Kidney epithelial cell (primary cell): ENCODE measurements around the gene PPDPF. TPM values are rescaled to one million over a fixed set of nuclear protein-coding genes. Genes with fewer than 3 reads are reported as not detected.

Experiments used
- DNase-seq: peaks from one replicate; pipeline ENCODE4 v3.0.0-alpha.2; 2010; ENCODE audit warnings: low read depth
- H3K27me3 ChIP-seq: 2 replicates; pipeline ENCODE4 v1.6.0; 2011; ENCODE audit warnings: low read length; ENCODE audit not compliant: control insufficient read depth, insufficient read depth
- H3K36me3 ChIP-seq: 2 replicates; pipeline ENCODE4 v1.5.1; 2011; ENCODE audit warnings: low read length; ENCODE audit not compliant: control insufficient read depth, insufficient read depth
- H3K4me3 ChIP-seq: 2 replicates; pipeline ENCODE4 v1.5.1; 2011; ENCODE audit warnings: low read depth, mild to moderate bottlenecking, control low read depth, low read length
- total RNA-seq: library from RNA; depleted of rRNA; stranded (reverse); fragments of >200 nt; gene quantifications from 2 replicates; pipeline ENCODE4 v1.2.3, GENCODE V29; 2015
- TF ChIP-seq, protein P1 (sequence below): IDR thresholded peaks from 2 replicates; pipeline ENCODE4 v1.5.1; 2011; ENCODE audit warnings: mild to moderate bottlenecking, moderate library complexity, low read length, control low read depth, inconsistent platforms; ENCODE audit not compliant: insufficient read depth, poor library complexity, severe bottlenecking

PPDPF gene
- total RNA-seq, 1 donor from 2014 or later, result 114 TPM

DNA sequence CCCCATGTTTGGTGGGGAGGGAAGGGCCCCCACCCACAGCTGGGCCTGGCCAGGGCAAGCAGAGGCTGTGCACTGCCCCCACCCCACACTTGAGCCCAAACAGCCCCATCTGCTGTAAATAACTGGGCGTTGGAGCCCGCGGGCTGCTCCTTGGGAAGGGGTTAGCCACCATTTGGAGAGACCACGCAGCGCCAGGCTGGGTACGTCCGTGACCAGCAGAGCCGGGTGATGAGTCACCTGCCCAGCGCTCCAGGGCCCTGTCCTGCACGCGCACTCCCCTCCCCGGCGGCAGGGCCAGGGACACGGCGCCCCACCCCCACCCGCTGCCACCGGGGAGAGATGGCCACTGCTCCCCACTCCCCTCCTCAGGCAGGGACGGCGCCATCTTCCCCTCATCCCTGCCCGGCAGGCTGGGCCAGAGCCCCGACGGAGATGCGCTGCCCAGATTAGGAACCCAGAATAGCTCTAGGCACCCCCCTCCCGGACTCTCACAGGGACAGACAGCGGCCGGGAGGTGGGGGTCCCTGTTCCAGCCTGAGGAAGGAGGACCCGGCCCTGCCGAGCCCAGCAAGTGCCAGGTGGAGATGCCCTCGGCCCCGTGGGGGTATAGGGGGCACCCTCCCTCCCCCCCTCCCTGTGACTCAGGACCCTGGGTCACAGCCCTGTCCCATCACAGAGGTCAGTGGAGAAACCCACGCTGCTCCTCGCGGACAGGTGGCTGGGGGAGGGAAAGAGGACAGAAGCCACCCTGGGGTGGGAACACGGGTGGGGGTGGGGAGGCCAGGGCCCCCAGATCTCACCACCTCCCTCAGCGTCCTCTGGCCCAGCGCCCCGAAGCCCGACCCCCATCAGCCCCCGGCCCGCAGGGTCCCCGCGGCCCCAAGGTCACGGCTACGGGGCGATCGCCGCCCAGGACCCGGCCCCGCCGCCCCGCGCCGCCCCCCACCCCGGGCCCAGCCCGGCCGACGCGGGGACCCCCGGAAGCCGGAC is 22.3 kb upstream of the PPDPF start:
- DNase-seq, result no peak
- Histone ChIP-seq H3K4me3 (peak overlapping the region; percentile 30), H3K27me3 (peaks cover 44% of the 10 kb centered on the region), H3K36me3 (no peaks in the 10 kb centered on the region)
- TF ChIP-seq, protein P1, sequence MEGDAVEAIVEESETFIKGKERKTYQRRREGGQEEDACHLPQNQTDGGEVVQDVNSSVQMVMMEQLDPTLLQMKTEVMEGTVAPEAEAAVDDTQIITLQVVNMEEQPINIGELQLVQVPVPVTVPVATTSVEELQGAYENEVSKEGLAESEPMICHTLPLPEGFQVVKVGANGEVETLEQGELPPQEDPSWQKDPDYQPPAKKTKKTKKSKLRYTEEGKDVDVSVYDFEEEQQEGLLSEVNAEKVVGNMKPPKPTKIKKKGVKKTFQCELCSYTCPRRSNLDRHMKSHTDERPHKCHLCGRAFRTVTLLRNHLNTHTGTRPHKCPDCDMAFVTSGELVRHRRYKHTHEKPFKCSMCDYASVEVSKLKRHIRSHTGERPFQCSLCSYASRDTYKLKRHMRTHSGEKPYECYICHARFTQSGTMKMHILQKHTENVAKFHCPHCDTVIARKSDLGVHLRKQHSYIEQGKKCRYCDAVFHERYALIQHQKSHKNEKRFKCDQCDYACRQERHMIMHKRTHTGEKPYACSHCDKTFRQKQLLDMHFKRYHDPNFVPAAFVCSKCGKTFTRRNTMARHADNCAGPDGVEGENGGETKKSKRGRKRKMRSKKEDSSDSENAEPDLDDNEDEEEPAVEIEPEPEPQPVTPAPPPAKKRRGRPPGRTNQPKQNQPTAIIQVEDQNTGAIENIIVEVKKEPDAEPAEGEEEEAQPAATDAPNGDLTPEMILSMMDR, result no peak

DNA sequence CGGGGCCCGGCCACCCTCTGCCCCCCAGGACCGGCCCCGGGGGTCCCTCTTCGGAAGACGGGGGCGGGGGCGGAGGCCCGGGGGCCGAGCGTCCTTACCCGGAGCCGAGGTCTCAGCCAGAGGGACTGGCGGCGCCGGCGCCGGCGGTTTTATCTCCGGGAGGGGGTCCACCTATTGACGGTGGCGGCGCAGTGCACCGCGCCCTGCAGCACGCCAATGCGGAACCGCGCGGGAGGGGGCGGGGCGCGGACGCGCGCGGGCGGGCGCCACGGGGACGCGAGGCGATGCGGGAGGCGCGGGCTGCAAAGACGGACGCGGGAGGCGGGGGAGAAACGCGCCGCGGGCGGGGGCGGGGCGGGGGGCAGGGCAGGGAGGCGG is 21.6 kb upstream of the PPDPF start, which contains the start of gene EEF1A2:
Gene EEF1A2, minus strand, starts transcription at position 124 of the 378 bp plus-strand sequence. CDS start 1,320 bp downstream, outside the sequence.
- TF ChIP-seq, protein P1, result peak; percentile 1
- H3K36me3 ChIP-seq, result no peaks in the 10 kb centered on the region
- no peak for DNase-seq
- H3K27me3 ChIP-seq, result peaks cover 51% of the 10 kb centered on the region
- peak within 1 kb of the TSS; percentile 30 for H3K4me3 ChIP-seq

GRCh38 chr20:63499338-63499969 is 21.1 kb upstream of the PPDPF start:
- Histone ChIP-seq H3K27me3 (peaks cover 51% of the 10 kb centered on the region), H3K36me3 (no peaks in the 10 kb centered on the region), H3K4me3 (peak overlapping the region; percentile 21)
- DNase-seq, result no peak
- TF ChIP-seq, protein P1, result no peak

GRCh38 chr20:63500151-63500901 is 20.2 kb upstream of the PPDPF start:
- TF ChIP-seq, protein P1, result no peak
- Histone ChIP-seq H3K27me3 (peaks cover 51% of the 10 kb centered on the region), H3K4me3 (no peak overlapping the region), H3K36me3 (no peaks in the 10 kb centered on the region)
- DNase-seq, result no peak

DNA sequence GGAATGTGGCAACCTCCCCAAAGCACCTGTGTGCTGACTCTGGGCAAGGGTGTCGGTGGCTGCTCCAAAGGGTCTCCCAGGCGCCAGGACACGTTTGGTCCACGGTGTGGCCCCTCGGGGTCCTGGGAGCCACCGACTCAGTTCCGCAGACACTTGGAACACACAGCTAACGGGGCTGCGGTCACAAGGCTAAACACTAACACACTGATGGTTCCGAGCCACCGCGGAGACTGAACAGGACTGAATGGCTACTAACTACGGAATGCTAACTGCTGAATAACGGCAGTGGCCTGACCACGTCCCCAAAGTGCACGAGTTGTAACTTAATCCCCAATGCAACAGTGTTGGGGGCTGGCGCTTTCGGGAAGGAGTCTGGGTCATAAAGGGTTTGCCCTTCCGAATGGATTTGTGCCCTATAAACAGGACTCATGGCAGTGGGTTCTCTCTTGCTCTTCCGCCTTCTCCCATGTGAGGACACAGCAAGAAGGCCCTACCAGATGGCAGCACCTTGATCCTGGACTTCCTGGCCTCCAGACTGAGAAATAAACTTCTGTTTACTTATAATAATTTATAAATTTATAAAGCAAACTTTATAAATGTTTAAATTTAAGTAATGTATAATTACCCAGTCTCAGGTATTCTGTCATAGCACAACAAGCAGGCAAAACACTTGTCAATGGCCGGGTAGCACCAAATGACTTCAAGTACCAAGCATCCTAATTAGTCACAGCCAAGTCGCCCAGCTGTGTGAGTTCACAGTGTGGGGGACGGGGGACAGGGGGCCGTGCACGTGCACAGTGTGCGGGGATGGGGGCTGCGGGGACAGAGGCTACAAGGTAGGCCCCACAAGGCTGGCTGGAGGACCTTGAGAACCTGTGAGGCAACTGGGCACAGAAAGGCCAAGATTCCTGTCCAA is 19.4 kb upstream of the PPDPF start:
- H3K27me3 ChIP-seq, result peaks cover 54% of the 10 kb centered on the region
- no peak for DNase-seq
- TF ChIP-seq, protein P1, result no peak
- no peaks in the 10 kb centered on the region for H3K36me3 ChIP-seq
- H3K4me3 ChIP-seq, result no peak overlapping the region
